HepG2 (cell line): ENCODE results near the gene SLC15A3.

Source experiments
- BCL3 ChIP-seq: sonication (generic); formaldehyde crosslinking; IDR thresholded peaks from 2 replicates; pipeline ENCODE4 v1.5.1; 2020; ENCODE audit warnings: mild to moderate bottlenecking, missing genetic modification reagents, moderate library complexity
- DMAP1 ChIP-seq: IDR thresholded peaks from 2 replicates; pipeline ENCODE4 v1.6.1; 2016
- EEA1 ChIP-seq: sonication (generic); formaldehyde crosslinking; IDR thresholded peaks from 2 replicates; pipeline ENCODE4 v1.5.1; 2020; ENCODE audit warnings: mild to moderate bottlenecking, missing genetic modification reagents, borderline replicate concordance
- ELF1 ChIP-seq: sonication (generic); formaldehyde crosslinking; IDR thresholded peaks from 2 replicates; pipeline ENCODE4 v1.4.0; 2020; ENCODE audit warnings: missing genetic modification reagents
- HCFC1 ChIP-seq: fragments of 150-350 bp; IDR thresholded peaks from 2 replicates; pipeline ENCODE4 v1.6.1; 2014; ENCODE audit warnings: low read depth, low read length
- MEIS1 ChIP-seq: sonication (generic); formaldehyde crosslinking; IDR thresholded peaks from 2 replicates; pipeline ENCODE4 v1.9.0; 2021; ENCODE audit warnings: mild to moderate bottlenecking, missing genetic modification reagents, moderate library complexity, borderline replicate concordance
- PITX1 ChIP-seq: sonication (generic); formaldehyde crosslinking; IDR thresholded peaks from 2 replicates; pipeline ENCODE4 v1.5.1; 2020; ENCODE audit warnings: mild to moderate bottlenecking, missing genetic modification reagents
- REXO4 ChIP-seq: sonication (generic); formaldehyde crosslinking; IDR thresholded peaks from 2 replicates; pipeline ENCODE4 v1.8.0; 2022; ENCODE audit warnings: missing genetic modification reagents, mild to moderate bottlenecking, borderline replicate concordance
- ZBTB21 ChIP-seq: sonication (generic); formaldehyde crosslinking; IDR thresholded peaks from 2 replicates; pipeline ENCODE4 v1.4.0; 2020; ENCODE audit warnings: missing genetic modification reagents
- ZNF335 ChIP-seq: sonication (generic); formaldehyde crosslinking; IDR thresholded peaks from 2 replicates; pipeline ENCODE4 v1.4.0; 2020; ENCODE audit warnings: missing genetic modification reagents
- TF ChIP-seq, protein P1 (sequence below): sonication (generic); formaldehyde crosslinking; IDR thresholded peaks from 2 replicates; pipeline ENCODE4 v1.4.0; 2020; ENCODE audit warnings: mild to moderate bottlenecking, missing genetic modification reagents
- TF ChIP-seq, protein P2 (sequence below): sonication (generic); formaldehyde crosslinking; IDR thresholded peaks from 2 replicates; pipeline ENCODE4 v1.4.0; 2020; ENCODE audit warnings: mild to moderate bottlenecking, missing genetic modification reagents

DNA sequence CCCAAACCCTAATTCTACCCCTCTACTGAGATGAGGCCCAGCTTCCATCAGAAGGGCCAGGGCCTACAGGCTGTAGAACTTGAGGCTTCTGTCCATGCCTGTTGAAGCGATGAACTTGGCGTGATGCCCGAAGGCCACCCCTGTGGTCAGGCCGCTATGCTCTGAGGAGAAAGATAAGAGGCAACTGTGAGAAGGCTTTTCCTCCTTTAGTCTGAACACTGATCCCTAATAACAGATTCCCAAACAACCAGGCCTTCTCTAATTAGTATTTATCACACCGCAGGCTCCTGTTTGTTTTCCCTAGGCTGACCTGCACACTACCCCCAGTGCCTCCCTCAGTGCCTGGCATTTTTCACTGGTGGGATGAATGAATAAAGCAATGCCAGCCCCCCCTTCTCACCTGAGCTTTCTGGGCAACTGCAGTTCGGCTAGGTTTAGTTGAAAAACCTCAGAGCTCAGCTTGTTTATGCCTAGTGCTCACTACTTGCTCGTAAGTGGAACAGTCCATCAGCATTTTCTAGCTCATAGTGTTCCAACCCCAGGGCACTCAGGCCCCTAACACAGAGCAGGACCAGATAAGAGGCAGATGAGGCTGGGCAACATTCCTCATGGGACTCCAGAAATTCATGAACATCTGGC is 60.8 kb downstream of the SLC15A3 start:
- TF ChIP-seq REXO4 (CRISPR knock-in tag) (no peak), BCL3 (no peak), ZBTB21 (CRISPR knock-in tag) (no peak), DMAP1 (CRISPR knock-in tag) (no peak), ZNF335 (CRISPR knock-in tag) (no peak), MEIS1 (no peak), HCFC1 (no peak), PITX1 (CRISPR knock-in tag) (no peak), ELF1 (CRISPR knock-in tag) (no peak), EEA1 (CRISPR knock-in tag) (no peak)
- TF ChIP-seq, protein P1, sequence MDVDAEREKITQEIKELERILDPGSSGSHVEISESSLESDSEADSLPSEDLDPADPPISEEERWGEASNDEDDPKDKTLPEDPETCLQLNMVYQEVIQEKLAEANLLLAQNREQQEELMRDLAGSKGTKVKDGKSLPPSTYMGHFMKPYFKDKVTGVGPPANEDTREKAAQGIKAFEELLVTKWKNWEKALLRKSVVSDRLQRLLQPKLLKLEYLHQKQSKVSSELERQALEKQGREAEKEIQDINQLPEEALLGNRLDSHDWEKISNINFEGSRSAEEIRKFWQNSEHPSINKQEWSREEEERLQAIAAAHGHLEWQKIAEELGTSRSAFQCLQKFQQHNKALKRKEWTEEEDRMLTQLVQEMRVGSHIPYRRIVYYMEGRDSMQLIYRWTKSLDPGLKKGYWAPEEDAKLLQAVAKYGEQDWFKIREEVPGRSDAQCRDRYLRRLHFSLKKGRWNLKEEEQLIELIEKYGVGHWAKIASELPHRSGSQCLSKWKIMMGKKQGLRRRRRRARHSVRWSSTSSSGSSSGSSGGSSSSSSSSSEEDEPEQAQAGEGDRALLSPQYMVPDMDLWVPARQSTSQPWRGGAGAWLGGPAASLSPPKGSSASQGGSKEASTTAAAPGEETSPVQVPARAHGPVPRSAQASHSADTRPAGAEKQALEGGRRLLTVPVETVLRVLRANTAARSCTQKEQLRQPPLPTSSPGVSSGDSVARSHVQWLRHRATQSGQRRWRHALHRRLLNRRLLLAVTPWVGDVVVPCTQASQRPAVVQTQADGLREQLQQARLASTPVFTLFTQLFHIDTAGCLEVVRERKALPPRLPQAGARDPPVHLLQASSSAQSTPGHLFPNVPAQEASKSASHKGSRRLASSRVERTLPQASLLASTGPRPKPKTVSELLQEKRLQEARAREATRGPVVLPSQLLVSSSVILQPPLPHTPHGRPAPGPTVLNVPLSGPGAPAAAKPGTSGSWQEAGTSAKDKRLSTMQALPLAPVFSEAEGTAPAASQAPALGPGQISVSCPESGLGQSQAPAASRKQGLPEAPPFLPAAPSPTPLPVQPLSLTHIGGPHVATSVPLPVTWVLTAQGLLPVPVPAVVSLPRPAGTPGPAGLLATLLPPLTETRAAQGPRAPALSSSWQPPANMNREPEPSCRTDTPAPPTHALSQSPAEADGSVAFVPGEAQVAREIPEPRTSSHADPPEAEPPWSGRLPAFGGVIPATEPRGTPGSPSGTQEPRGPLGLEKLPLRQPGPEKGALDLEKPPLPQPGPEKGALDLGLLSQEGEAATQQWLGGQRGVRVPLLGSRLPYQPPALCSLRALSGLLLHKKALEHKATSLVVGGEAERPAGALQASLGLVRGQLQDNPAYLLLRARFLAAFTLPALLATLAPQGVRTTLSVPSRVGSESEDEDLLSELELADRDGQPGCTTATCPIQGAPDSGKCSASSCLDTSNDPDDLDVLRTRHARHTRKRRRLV (CRISPR knock-in tag): no peak
- TF ChIP-seq, protein P2, sequence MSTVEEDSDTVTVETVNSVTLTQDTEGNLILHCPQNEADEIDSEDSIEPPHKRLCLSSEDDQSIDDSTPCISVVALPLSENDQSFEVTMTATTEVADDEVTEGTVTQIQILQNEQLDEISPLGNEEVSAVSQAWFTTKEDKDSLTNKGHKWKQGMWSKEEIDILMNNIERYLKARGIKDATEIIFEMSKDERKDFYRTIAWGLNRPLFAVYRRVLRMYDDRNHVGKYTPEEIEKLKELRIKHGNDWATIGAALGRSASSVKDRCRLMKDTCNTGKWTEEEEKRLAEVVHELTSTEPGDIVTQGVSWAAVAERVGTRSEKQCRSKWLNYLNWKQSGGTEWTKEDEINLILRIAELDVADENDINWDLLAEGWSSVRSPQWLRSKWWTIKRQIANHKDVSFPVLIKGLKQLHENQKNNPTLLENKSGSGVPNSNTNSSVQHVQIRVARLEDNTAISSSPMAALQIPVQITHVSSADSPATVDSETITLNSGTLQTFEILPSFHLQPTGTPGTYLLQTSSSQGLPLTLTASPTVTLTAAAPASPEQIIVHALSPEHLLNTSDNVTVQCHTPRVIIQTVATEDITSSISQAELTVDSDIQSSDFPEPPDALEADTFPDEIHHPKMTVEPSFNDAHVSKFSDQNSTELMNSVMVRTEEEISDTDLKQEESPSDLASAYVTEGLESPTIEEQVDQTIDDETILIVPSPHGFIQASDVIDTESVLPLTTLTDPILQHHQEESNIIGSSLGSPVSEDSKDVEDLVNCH: no peak
